ENCODE results near the gene EVPL. TPM values are rescaled to one million over a fixed set of nuclear protein-coding genes. Genes with fewer than 3 reads are reported as not detected.

The EVPL gene
- polyA plus RNA-seq, 4 donors: 10.7 to 66.4 (median 41.9) TPM

GRCh38 chr17:75987041-75987440 is 40.1 kb downstream of the EVPL start:
- no peak for DNase-seq
- Histone ChIP-seq H3K36me3 (ENCODE audit: control insufficient read depth in 3 of 3, insufficient read depth in 2 of 3, low read depth in 1 of 3, low read length in 3 of 3) (peaks cover 3 to 43% (median 5%) of the 10 kb centered on the region in 3 donors), H3K4me1 (ENCODE audit: control insufficient read depth in 3 of 3, insufficient read depth in 2 of 3, low read depth in 1 of 3, low read length in 2 of 3) (peaks cover 0 to 20% (median 3%) of the 10 kb centered on the region in 3 donors), H3K9me3 (ENCODE audit: control insufficient read depth in 2 of 2, insufficient read depth in 1 of 2, low read depth in 1 of 2, low read length in 1 of 2) (no peaks in the 10 kb centered on the region), H3K4me3 (ENCODE audit: low read depth in 1 of 3, low read length in 3 of 3) (no peak overlapping the region), H3K27me3 (ENCODE audit: control insufficient read depth in 3 of 3, insufficient read depth in 3 of 3, low read length in 3 of 3) (no peaks in the 10 kb centered on the region), H3K27ac (ENCODE audit: low read depth in 1 of 3, low read length in 2 of 3) (no peak overlapping the region)
- FAIRE-seq: no peak
- WGBS, 3 donors: 82 to 90% (median 83%) methylated on average over 4 of the region's 4 CpGs

- Histone ChIP-seq H3K36me3 (ENCODE audit: control insufficient read depth in 3 of 3, insufficient read depth in 2 of 3, low read depth in 1 of 3, low read length in 3 of 3) (peaks cover 2 to 35% (median 3%) of the 10 kb centered on the region in 3 donors), H3K27ac (ENCODE audit: low read depth in 1 of 3, low read length in 2 of 3) (no peak overlapping the region), H3K4me1 (ENCODE audit: control insufficient read depth in 3 of 3, insufficient read depth in 2 of 3, low read depth in 1 of 3, low read length in 2 of 3) (peaks cover 0 to 28% (median 3%) of the 10 kb centered on the region in 3 donors), H3K27me3 (ENCODE audit: control insufficient read depth in 3 of 3, insufficient read depth in 3 of 3, low read length in 3 of 3) (no peaks in the 10 kb centered on the region), H3K9me3 (ENCODE audit: control insufficient read depth in 2 of 2, insufficient read depth in 1 of 2, low read depth in 1 of 2, low read length in 1 of 2) (no peaks in the 10 kb centered on the region), H3K4me3 (ENCODE audit: low read depth in 1 of 3, low read length in 3 of 3) (no peak overlapping the region)
- FAIRE-seq: no peak
- DNase-seq: no peak
- WGBS, 3 donors: 88 to 96% (median 92%) methylated on average over 4 of the region's 4 CpGs
These were observed 41.1 kb downstream of the EVPL start for GRCh38 chr17:75985986-75986385.

GRCh38 chr17:75983501-75984181 is 43.5 kb downstream of the EVPL start:
- WGBS, 3 donors: 45 to 59% (median 51%) methylated on average over 6 of the region's 6 CpGs
- H3K4me3 ChIP-seq (ENCODE audit: low read depth in 1 of 3, low read length in 3 of 3): no peak overlapping the region
- H3K27me3 ChIP-seq (ENCODE audit: control insufficient read depth in 3 of 3, insufficient read depth in 3 of 3, low read length in 3 of 3): no peaks in the 10 kb centered on the region
- H3K9me3 ChIP-seq (ENCODE audit: control insufficient read depth in 2 of 2, insufficient read depth in 1 of 2, low read depth in 1 of 2, low read length in 1 of 2): no peaks in the 10 kb centered on the region
- DNase-seq (peak in 1 of 2 donors; percentile 52), FAIRE-seq (no peak)
- H3K27ac ChIP-seq (ENCODE audit: low read depth in 1 of 3, low read length in 2 of 3): peak overlapping the region in 1 of 3 donors; percentile 37
- H3K36me3 ChIP-seq (ENCODE audit: control insufficient read depth in 3 of 3, insufficient read depth in 2 of 3, low read depth in 1 of 3, low read length in 3 of 3): peaks cover 0 to 17% (median 3%) of the 10 kb centered on the region in 3 donors
- peaks cover 0 to 39% (median 3%) of the 10 kb centered on the region in 3 donors for H3K4me1 ChIP-seq (ENCODE audit: control insufficient read depth in 3 of 3, insufficient read depth in 2 of 3, low read depth in 1 of 3, low read length in 2 of 3)

- Histone ChIP-seq H3K27ac (ENCODE audit: low read depth in 1 of 3, low read length in 2 of 3) (peak overlapping the region in 1 of 3 donors; percentile 92), H3K4me1 (ENCODE audit: control insufficient read depth in 3 of 3, insufficient read depth in 2 of 3, low read depth in 1 of 3, low read length in 2 of 3) (peaks cover 0 to 52% (median 3%) of the 10 kb centered on the region in 3 donors), H3K36me3 (ENCODE audit: control insufficient read depth in 3 of 3, insufficient read depth in 2 of 3, low read depth in 1 of 3, low read length in 3 of 3) (peaks cover 0 to 14% (median 0%) of the 10 kb centered on the region in 3 donors), H3K9me3 (ENCODE audit: control insufficient read depth in 2 of 2, insufficient read depth in 1 of 2, low read depth in 1 of 2, low read length in 1 of 2) (no peaks in the 10 kb centered on the region), H3K4me3 (ENCODE audit: low read depth in 1 of 3, low read length in 3 of 3) (no peak overlapping the region), H3K27me3 (ENCODE audit: control insufficient read depth in 3 of 3, insufficient read depth in 3 of 3, low read length in 3 of 3) (no peaks in the 10 kb centered on the region)
- no peak for DNase-seq
- FAIRE-seq: no peak
- WGBS, 3 donors: 85 to 92% (median 88%) methylated on average over 7 of the region's 7 CpGs
These were observed 46.0 kb downstream of the EVPL start for GRCh38 chr17:75981019-75981615.

GRCh38 chr17:75980188-75981018 is 46.7 kb downstream of the EVPL start:
- Histone ChIP-seq H3K9me3 (ENCODE audit: control insufficient read depth in 2 of 2, insufficient read depth in 1 of 2, low read depth in 1 of 2, low read length in 1 of 2) (no peaks in the 10 kb centered on the region), H3K4me3 (ENCODE audit: low read depth in 1 of 3, low read length in 3 of 3) (peak overlapping the region in 2 of 3 donors; percentile 69 to 84), H3K27ac (ENCODE audit: low read depth in 1 of 3, low read length in 2 of 3) (peak overlapping the region; percentile 92 to 98 (median 95)), H3K27me3 (ENCODE audit: control insufficient read depth in 3 of 3, insufficient read depth in 3 of 3, low read length in 3 of 3) (no peaks in the 10 kb centered on the region), H3K4me1 (ENCODE audit: control insufficient read depth in 3 of 3, insufficient read depth in 2 of 3, low read depth in 1 of 3, low read length in 2 of 3) (peaks cover 0 to 55% (median 3%) of the 10 kb centered on the region in 3 donors), H3K36me3 (ENCODE audit: control insufficient read depth in 3 of 3, insufficient read depth in 2 of 3, low read depth in 1 of 3, low read length in 3 of 3) (peaks cover 0 to 13% (median 0%) of the 10 kb centered on the region in 3 donors)
- 72 to 80% (median 74%) methylated on average over 18 of the region's 18 CpGs for WGBS, 3 donors
- no peak for FAIRE-seq
- no peak for DNase-seq

- Histone ChIP-seq H3K27ac (ENCODE audit: low read depth in 1 of 3, low read length in 2 of 3) (peak overlapping the region; percentile 92 to 98 (median 95)), H3K4me3 (ENCODE audit: low read depth in 1 of 3, low read length in 3 of 3) (peak overlapping the region; percentile 61 to 84 (median 69)), H3K9me3 (ENCODE audit: control insufficient read depth in 2 of 2, insufficient read depth in 1 of 2, low read depth in 1 of 2, low read length in 1 of 2) (no peaks in the 10 kb centered on the region), H3K36me3 (ENCODE audit: control insufficient read depth in 3 of 3, insufficient read depth in 2 of 3, low read depth in 1 of 3, low read length in 3 of 3) (peaks cover 0 to 13% (median 0%) of the 10 kb centered on the region in 3 donors), H3K4me1 (ENCODE audit: control insufficient read depth in 3 of 3, insufficient read depth in 2 of 3, low read depth in 1 of 3, low read length in 2 of 3) (peaks cover 0 to 59% (median 3%) of the 10 kb centered on the region in 3 donors), H3K27me3 (ENCODE audit: control insufficient read depth in 3 of 3, insufficient read depth in 3 of 3, low read length in 3 of 3) (no peaks in the 10 kb centered on the region)
- WGBS, 3 donors: 1 to 3% (median 1%) methylated on average over 19 of the region's 19 CpGs
- no peak for DNase-seq
- no peak for FAIRE-seq
These were observed 47.4 kb downstream of the EVPL start for GRCh38 chr17:75979705-75980187.

- DNase-seq (peak; percentile 98 to 99), FAIRE-seq (no peak)
- Histone ChIP-seq H3K27ac (ENCODE audit: low read depth in 1 of 3, low read length in 2 of 3) (peak within 1 kb of the TSS; percentile 92 to 98 (median 95)), H3K27me3 (ENCODE audit: control insufficient read depth in 3 of 3, insufficient read depth in 3 of 3, low read length in 3 of 3) (no peaks in the 10 kb centered on the region), H3K4me1 (ENCODE audit: control insufficient read depth in 3 of 3, insufficient read depth in 2 of 3, low read depth in 1 of 3, low read length in 2 of 3) (peaks cover 0 to 62% (median 3%) of the 10 kb centered on the region in 3 donors), H3K36me3 (ENCODE audit: control insufficient read depth in 3 of 3, insufficient read depth in 2 of 3, low read depth in 1 of 3, low read length in 3 of 3) (peaks cover 0 to 16% (median 0%) of the 10 kb centered on the region in 3 donors), H3K9me3 (ENCODE audit: control insufficient read depth in 2 of 2, insufficient read depth in 1 of 2, low read depth in 1 of 2, low read length in 1 of 2) (no peaks in the 10 kb centered on the region), H3K4me3 (ENCODE audit: low read depth in 1 of 3, low read length in 3 of 3) (peak within 1 kb of the TSS; percentile 69 to 87 (median 84))
- 0 to 1% (median 0%) methylated on average over 60 to 72 of the region's 72 CpGs for WGBS, 3 donors
These were observed 48.0 kb downstream of the EVPL start, which contains the start of the genes ACOX1 and TEN1 for GRCh38 chr17:75978938-75979704. TSS of gene ACOX1 (minus strand) at chr17:75979166. CDS start at chr17:75979073, 93 bp downstream. TSS of gene TEN1 (plus strand) at chr17:75979240. CDS start at chr17:75986193, 6,953 bp downstream.
